Naive thymus-derived CD4-positive, alpha-beta T cell (primary cell): Measurements from ENCODE around the gene HLA-DPA1. TPM values are rescaled to one million over a fixed set of nuclear protein-coding genes. Genes with fewer than 3 reads are reported as not detected.
"Not testable (repeated sequence)": the region's sequence is repeated elsewhere in the genome, so short reads cannot be mapped to it uniquely, and the experiment has no call there.

Experiments used
- ATAC-seq: fragments of 150-1000 bp; cut with Tn5 transposase; 2 replicates; pipeline ENCODE4 v1.10.0; 2021; ENCODE audit warnings: mild to moderate bottlenecking, moderate library complexity
- CTCF ChIA-PET: fragments of 350-600 bp; sonication (Branson Sonifier 250); formaldehyde crosslinking; loops from one replicate; lab custom pipeline; 2021; ENCODE audit warnings: antibody characterized with exemption; lab: Charles Lee
- POLR2A ChIA-PET: fragments of 350-600 bp; sonication (Branson Sonifier 250); formaldehyde crosslinking; loops from one replicate; lab custom pipeline; 2021; ENCODE audit warnings: antibody characterized with exemption, inconsistent platforms; lab: Charles Lee
- DNase-seq, 9 donors: peaks; one replicate each; pipeline versions ENCODE4 v3.0.0 to v3.0.0-alpha.2; 2020 to 2022; ENCODE audit warnings: mixed read lengths in 1 of 9
- H3K27ac ChIP-seq: one replicate; pipeline ENCODE4 v1.7.0; 2013; ENCODE audit warnings: mild to moderate bottlenecking, low read depth, low read length, moderate library complexity
- H3K27me3 ChIP-seq, 2 donors: one replicate each; pipeline ENCODE4 v1.7.0; 2013; ENCODE audit warnings: low read length in 2 of 2, mild to moderate bottlenecking in 2 of 2, moderate library complexity in 2 of 2; ENCODE audit not compliant: control insufficient read depth in 2 of 2, insufficient read depth in 2 of 2
- H3K36me3 ChIP-seq, 3 experiments: 1 replicate in 2 of 3; 2 replicates in 1 of 3; pipeline ENCODE4 v1.7.0; 2013; ENCODE audit warnings: low read length in 3 of 3, mild to moderate bottlenecking in 3 of 3, moderate library complexity in 1 of 3; ENCODE audit not compliant: insufficient read depth in 3 of 3, control insufficient read depth in 2 of 3
- H3K4me1 ChIP-seq, 2 donors: one replicate each; pipeline ENCODE4 v1.7.0; 2013; ENCODE audit warnings: low read length in 2 of 2, mild to moderate bottlenecking in 2 of 2, moderate library complexity in 1 of 2; ENCODE audit not compliant: control insufficient read depth in 2 of 2, insufficient read depth in 2 of 2
- H3K4me3 ChIP-seq: 2 replicates; pipeline ENCODE4 v1.7.0; 2013; ENCODE audit warnings: mild to moderate bottlenecking, low read length
- H3K9me3 ChIP-seq, 3 experiments: 1 replicate in 2 of 3; 2 replicates in 1 of 3; pipeline ENCODE4 v1.7.0; 2013; ENCODE audit warnings: low read length in 3 of 3; ENCODE audit not compliant: control insufficient read depth in 2 of 3
- H3K27ac Mint-ChIP-seq, 9 donors: one replicate each; pipeline ENCODE4 v1.8.0; 2020 to 2022; ENCODE audit warnings: mixed read lengths in 9 of 9, mild to moderate bottlenecking in 8 of 9, moderate library complexity in 5 of 9, inconsistent platforms in 2 of 9
- H3K27me3 Mint-ChIP-seq, 5 donors: one replicate each; pipeline ENCODE4 v1.8.0; 2021 to 2022; ENCODE audit warnings: mixed read lengths in 5 of 5, mild to moderate bottlenecking in 1 of 5
- H3K36me3 Mint-ChIP-seq, 5 donors: one replicate each; pipeline ENCODE4 v1.8.0; 2020 to 2022; ENCODE audit warnings: mixed read lengths in 5 of 5, mild to moderate bottlenecking in 3 of 5, inconsistent platforms in 1 of 5
- H3K4me1 Mint-ChIP-seq, 7 donors: one replicate each; pipeline ENCODE4 v1.8.0; 2020 to 2022; ENCODE audit warnings: mixed read lengths in 7 of 7, mild to moderate bottlenecking in 3 of 7, inconsistent platforms in 1 of 7
- H3K4me3 Mint-ChIP-seq, 10 donors: one replicate each; pipeline ENCODE4 v1.8.0; 2020 to 2022; ENCODE audit warnings: mild to moderate bottlenecking in 10 of 10, mixed read lengths in 10 of 10, moderate library complexity in 6 of 10, inconsistent platforms in 2 of 10
- H3K9me3 Mint-ChIP-seq, 11 donors: one replicate each; pipeline ENCODE4 v1.8.0; 2020 to 2022; ENCODE audit warnings: mixed read lengths in 11 of 11, mild to moderate bottlenecking in 4 of 11, inconsistent platforms in 1 of 11, moderate library complexity in 1 of 11
- intact Hi-C, 2 donors: fragments of 100-400 bp; cut with micrococcal nuclease; formaldehyde crosslinking; loops; one replicate each; pipeline ENCODE4 v1.15.1; 2023
- polyA plus RNA-seq, 2 donors: library from polyadenylated mRNA; unstranded; fragments of 300-500 nt; fragmentation: Illumina TruSeq; gene quantifications; one replicate each; pipeline ENCODE4 v1.2.3, GENCODE V29; 2021
- total RNA-seq, 6 experiments: library from RNA in 5 of 6; stranded (reverse) in 5 of 6; gene quantifications; 1 replicate in 5 of 6; 2 replicates in 1 of 6; pipeline ENCODE4 v1.2.3 and lab custom pipeline; 2021 to 2026

Gene HLA-DPA1
- total and polyA plus RNA-seq, 7 experiments from 2014 or later = 20.2 to 295 (median 45.6) TPM

DNA sequence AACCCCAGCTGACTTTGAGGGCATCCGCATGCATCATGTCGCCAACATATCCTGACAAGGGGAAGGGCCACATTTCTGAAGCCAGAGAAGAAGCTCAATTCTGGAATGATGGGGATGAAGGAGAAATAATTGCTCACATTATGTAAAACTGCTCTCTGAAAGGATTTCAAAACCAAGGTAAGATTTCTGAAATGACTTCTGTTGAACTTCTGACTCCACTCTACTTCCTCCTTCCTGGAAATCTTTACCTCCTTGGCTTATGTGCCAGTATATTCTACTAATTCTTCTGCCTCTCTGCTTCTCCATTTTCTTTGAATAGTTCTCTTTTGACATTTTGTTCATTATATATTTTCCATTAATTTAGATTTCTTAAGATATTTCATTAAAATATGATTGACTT is 34.2 kb upstream of the HLA-DPA1 start:
- intact Hi-C loops = no loop called here
- no peak overlapping the region for H3K4me3 Mint-ChIP-seq
- CTCF ChIA-PET = no interaction called here

DNA sequence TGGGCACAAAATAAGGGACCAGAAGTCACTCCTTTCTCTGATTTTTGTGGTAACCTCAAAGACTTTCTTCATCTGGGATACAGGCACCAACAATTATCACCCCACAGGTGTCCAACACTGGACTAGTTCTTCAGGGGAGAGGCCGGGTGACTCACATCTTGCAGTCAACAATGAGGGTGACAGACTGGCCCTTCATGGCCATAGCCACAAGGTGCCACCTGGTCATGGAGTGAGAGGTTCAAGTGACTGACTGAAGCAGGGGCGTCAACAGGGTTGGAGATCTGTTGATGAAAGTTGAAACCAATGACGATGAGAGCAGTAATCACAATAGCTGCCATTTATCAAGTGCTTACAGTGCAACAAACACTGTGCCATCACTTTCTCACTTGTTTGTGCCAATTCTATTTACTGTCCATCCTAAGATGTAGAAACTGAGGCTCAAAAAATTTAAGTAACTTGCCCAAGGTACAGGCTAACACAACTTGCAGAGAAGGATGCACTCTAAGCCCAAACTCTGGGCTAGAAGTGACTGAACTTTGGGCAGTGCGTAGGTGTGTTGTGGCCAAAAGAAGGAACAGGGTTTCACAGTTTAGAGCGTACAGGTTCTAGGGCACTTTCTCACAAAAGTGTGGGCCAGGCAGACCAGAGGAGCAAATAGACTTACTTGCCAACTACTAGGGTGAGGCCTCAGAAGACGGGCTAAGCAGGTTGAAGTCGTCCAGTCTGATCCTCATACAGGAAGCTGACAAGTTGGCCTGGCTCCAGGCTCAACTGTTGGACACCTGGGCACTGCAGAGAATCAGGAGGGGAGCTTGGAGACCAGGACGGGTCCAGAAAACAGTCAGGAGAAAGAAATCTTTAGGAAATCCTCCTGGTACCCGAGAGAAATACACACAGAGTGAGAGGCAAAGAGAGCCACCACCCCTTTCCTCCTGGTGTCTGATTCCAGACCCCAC is 32.7 kb upstream of the HLA-DPA1 start:
- Mint-ChIP-seq H3K27ac (no peak overlapping the region), H3K9me3 (peaks cover 0 to 24% (median 10%) of the 10 kb centered on the region in 11 donors), H3K4me1 (peaks cover 0 to 7% (median 0%) of the 10 kb centered on the region in 7 donors), H3K36me3 (peaks cover 0 to 8% (median 0%) of the 10 kb centered on the region in 5 donors), H3K27me3 (peaks cover 42 to 66% (median 49%) of the 10 kb centered on the region in 5 donors), H3K4me3 (no peak overlapping the region)
- intact Hi-C loops = no loop called here
- no peaks in the 10 kb centered on the region for H3K36me3 ChIP-seq
- H3K27ac ChIP-seq = no peak overlapping the region
- no peaks in the 10 kb centered on the region for H3K27me3 ChIP-seq
- peaks cover 0 to under 1% (median 0%) of the 10 kb centered on the region in 3 experiments for H3K9me3 ChIP-seq
- ATAC-seq (no peak), DNase-seq (no peak)
- H3K4me1 ChIP-seq = no peaks in the 10 kb centered on the region
- POLR2A ChIA-PET = no interaction called here
- no peak overlapping the region for H3K4me3 ChIP-seq
- CTCF ChIA-PET = no interaction called here

More for the DNA sequence above, 34.2 kb upstream of the HLA-DPA1 start:
- H3K9me3 ChIP-seq = no peaks in the 10 kb centered on the region
- ATAC-seq (no peak), DNase-seq (no peak)
- POLR2A ChIA-PET = no interaction called here
- H3K4me1 ChIP-seq = no peaks in the 10 kb centered on the region
- H3K27me3 Mint-ChIP-seq = peaks cover 56 to 63% (median 56%) of the 10 kb centered on the region in 5 donors
- no peaks in the 10 kb centered on the region for H3K36me3 ChIP-seq
- no peak overlapping the region for H3K27ac Mint-ChIP-seq
- H3K4me3 ChIP-seq = no peak overlapping the region
- H3K27ac ChIP-seq = no peak overlapping the region
- H3K27me3 ChIP-seq = no peaks in the 10 kb centered on the region
- peaks cover 0 to 13% (median 0%) of the 10 kb centered on the region in 11 donors for H3K9me3 Mint-ChIP-seq
- H3K4me1 Mint-ChIP-seq = peaks cover 0 to 7% (median 0%) of the 10 kb centered on the region in 7 donors
- peaks cover 0 to 4% (median 0%) of the 10 kb centered on the region in 5 donors for H3K36me3 Mint-ChIP-seq

DNA sequence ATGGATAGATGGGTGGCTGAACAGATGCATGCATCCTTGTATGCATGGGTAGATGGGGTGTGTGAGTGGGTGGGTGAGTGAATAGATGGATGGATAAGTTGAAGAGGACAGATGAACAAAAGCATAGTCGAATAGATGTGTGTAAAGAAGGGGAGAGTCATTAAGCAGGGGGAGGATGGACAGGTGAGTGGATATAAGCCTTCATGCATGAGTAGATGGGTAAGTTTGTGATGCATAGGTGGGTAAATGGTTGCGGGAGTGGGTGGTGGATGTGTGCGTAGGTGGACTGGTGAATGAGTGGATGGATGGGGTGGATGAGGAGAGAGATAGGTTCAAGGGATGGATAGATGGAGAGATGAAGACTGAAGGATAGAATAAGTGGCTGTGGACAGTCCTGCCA is 31.9 kb upstream of the HLA-DPA1 start:
- no peak overlapping the region for H3K4me3 ChIP-seq
- Mint-ChIP-seq H3K27me3 (peaks cover 34 to 62% (median 42%) of the 10 kb centered on the region in 5 donors), H3K9me3 (peaks cover 0 to 32% (median 17%) of the 10 kb centered on the region in 11 donors), H3K36me3 (peaks cover 0 to 8% (median 0%) of the 10 kb centered on the region in 5 donors), H3K4me3 (no peak overlapping the region), H3K4me1 (peaks cover 0 to 7% (median 0%) of the 10 kb centered on the region in 7 donors), H3K27ac (no peak overlapping the region)
- no peak for ATAC-seq
- no peak for DNase-seq
- no peaks in the 10 kb centered on the region for H3K36me3 ChIP-seq
- peaks cover 0 to 7% (median 0%) of the 10 kb centered on the region in 3 experiments for H3K9me3 ChIP-seq
- POLR2A ChIA-PET = no interaction called here
- H3K4me1 ChIP-seq = no peaks in the 10 kb centered on the region
- no peaks in the 10 kb centered on the region for H3K27me3 ChIP-seq
- CTCF ChIA-PET = no interaction called here
- H3K27ac ChIP-seq = no peak overlapping the region
- intact Hi-C loops = no loop called here

GRCh38 chr6:33104887-33105286 is 31.4 kb upstream of the HLA-DPA1 start:
- peaks cover 1 to 35% (median 22%) of the 10 kb centered on the region in 11 donors for H3K9me3 Mint-ChIP-seq
- no peak overlapping the region for H3K4me3 Mint-ChIP-seq

GRCh38 chr6:33103776-33104175 is 30.3 kb upstream of the HLA-DPA1 start:
- H3K36me3 ChIP-seq = no peaks in the 10 kb centered on the region
- H3K27ac ChIP-seq = no peak overlapping the region
- Mint-ChIP-seq H3K9me3 (peaks cover 10 to 41% (median 32%) of the 10 kb centered on the region in 11 donors), H3K4me1 (peaks cover 0 to 7% (median 0%) of the 10 kb centered on the region in 7 donors), H3K27ac (no peak overlapping the region), H3K27me3 (peaks cover 21 to 64% (median 35%) of the 10 kb centered on the region in 5 donors), H3K36me3 (peaks cover 0 to 21% (median 7%) of the 10 kb centered on the region in 5 donors), H3K4me3 (no peak overlapping the region)
- ATAC-seq (no peak), DNase-seq (no peak)
- intact Hi-C loops = no loop called here
- H3K27me3 ChIP-seq = no peaks in the 10 kb centered on the region
- ChIA-PET CTCF (no interaction called here), POLR2A (no interaction called here)
- no peaks in the 10 kb centered on the region for H3K4me1 ChIP-seq
- H3K4me3 ChIP-seq = no peak overlapping the region
- H3K9me3 ChIP-seq = peaks cover 0 to 7% (median 0%) of the 10 kb centered on the region in 3 experiments

More at GRCh38 chr6:33104887-33105286, 31.4 kb upstream of the HLA-DPA1 start:
- Histone ChIP-seq H3K4me3 (no peak overlapping the region), H3K36me3 (no peaks in the 10 kb centered on the region), H3K4me1 (no peaks in the 10 kb centered on the region), H3K9me3 (peaks cover 0 to 7% (median 0%) of the 10 kb centered on the region in 3 experiments), H3K27ac (no peak overlapping the region), H3K27me3 (no peaks in the 10 kb centered on the region)
- Mint-ChIP-seq H3K27me3 (peaks cover 29 to 62% (median 37%) of the 10 kb centered on the region in 5 donors), H3K36me3 (peaks cover 0 to 13% (median 3%) of the 10 kb centered on the region in 5 donors), H3K4me1 (peaks cover 0 to 7% (median 0%) of the 10 kb centered on the region in 7 donors), H3K27ac (no peak overlapping the region)
- intact Hi-C loops = no loop called here
- DNase-seq (no peak), ATAC-seq (no peak)
- ChIA-PET CTCF (no interaction called here), POLR2A (no interaction called here)

GRCh38 chr6:33101121-33101737 is 27.8 kb upstream of the HLA-DPA1 start:
- POLR2A ChIA-PET, H3K4me1 ChIP-seq, intact Hi-C loops, H3K4me1 Mint-ChIP-seq, H3K27ac ChIP-seq, ATAC-seq, H3K27me3 ChIP-seq, DNase-seq, H3K4me3 Mint-ChIP-seq, H3K36me3 ChIP-seq, H3K4me3 ChIP-seq: not testable (repeated sequence)
- Mint-ChIP-seq H3K27me3 (peaks cover 23 to 62% (median 32%) of the 10 kb centered on the region in 5 donors), H3K27ac (peak overlapping the region in 1 of 9 donors; percentile 11), H3K36me3 (peaks cover 0 to 31% (median 13%) of the 10 kb centered on the region in 5 donors), H3K9me3 (peaks cover 13 to 62% (median 45%) of the 10 kb centered on the region in 11 donors)
- peaks cover 0 to 12% (median 0%) of the 10 kb centered on the region in 3 experiments for H3K9me3 ChIP-seq
- CTCF ChIA-PET = interaction anchor here (0.5 kb wide), 1 partner anchor 257 kb away, joined by 3 read pairs; no protein-coding TSS in a partner anchor
